Left kidney (tissue), 2 donors: ENCODE measurements around the gene PATJ. TPM values are rescaled to one million over a fixed set of nuclear protein-coding genes. Genes with fewer than 3 reads are reported as not detected.
"Not testable (repeated sequence)": the region's sequence is repeated elsewhere in the genome, so short reads cannot be mapped to it uniquely, and the experiment has no call there.

Experiments used
- DNase-seq: peaks from one replicate; pipeline ENCODE4 v3.0.0-alpha.2; 2013
- polyA plus RNA-seq: library from polyadenylated mRNA; unstranded; fragments of 120-200 nt; gene quantifications from one replicate; pipeline ENCODE4 v1.2.1, GENCODE V29; 2013; ENCODE audit not compliant: insufficient read length

The PATJ gene
- polyA plus RNA-seq, 1 donor: 65.6 TPM

GRCh38 chr1:62178372-62178771 lies 436.1 kb downstream of the PATJ start:
- no peak for DNase-seq

- DNase-seq: not testable (repeated sequence)
These were observed 437.8 kb downstream of the PATJ start for GRCh38 chr1:62180054-62180453.

GRCh38 chr1:62180639-62181038 lies 438.4 kb downstream of the PATJ start:
- no peak for DNase-seq

- no peak for DNase-seq
These were observed 439.3 kb downstream of the PATJ start for GRCh38 chr1:62181532-62181931.

- not testable (repeated sequence) for DNase-seq
These were observed 439.9 kb downstream of the PATJ start for GRCh38 chr1:62182157-62182556.

GRCh38 chr1:62183164-62184020 lies 441.1 kb downstream of the PATJ start:
- DNase-seq: not testable (repeated sequence)

GRCh38 chr1:62184336-62184735 lies 442.1 kb downstream of the PATJ start:
- no peak for DNase-seq

GRCh38 chr1:62185233-62185632 lies 443.0 kb downstream of the PATJ start:
- DNase-seq: not testable (repeated sequence)

GRCh38 chr1:62185677-62186076 lies 443.4 kb downstream of the PATJ start:
- DNase-seq: no peak

- DNase-seq: no peak
These were observed 445.3 kb downstream of the PATJ start for GRCh38 chr1:62187548-62187947.

GRCh38 chr1:62188111-62188510 lies 445.8 kb downstream of the PATJ start:
- DNase-seq: no peak

- DNase-seq: peak; percentile 43
These were observed 452.6 kb downstream of the PATJ start, which contains the start of gene L1TD1 for GRCh38 chr1:62194651-62195544. Gene L1TD1 (plus strand): TSS chr1:62194849. CDS start chr1:62206629, 11,780 bp downstream.

- DNase-seq: no peak
These were observed 453.9 kb downstream of the PATJ start for GRCh38 chr1:62196086-62196690.

- no peak for DNase-seq
These were observed 455.9 kb downstream of the PATJ start for GRCh38 chr1:62198069-62198780.

- no peak for DNase-seq
These were observed 456.5 kb downstream of the PATJ start for GRCh38 chr1:62198781-62199125.

GRCh38 chr1:62207187-62207586 lies 464.9 kb downstream of the PATJ start:
- no peak for DNase-seq

- DNase-seq: no peak
These were observed 465.8 kb downstream of the PATJ start for GRCh38 chr1:62208087-62208486.

GRCh38 chr1:62208970-62209369 lies 466.7 kb downstream of the PATJ start:
- no peak for DNase-seq

GRCh38 chr1:62209931-62210595 lies 467.8 kb downstream of the PATJ start:
- no peak for DNase-seq

- DNase-seq: no peak
These were observed 468.7 kb downstream of the PATJ start for GRCh38 chr1:62210960-62211359.

GRCh38 chr1:62212411-62212810 lies 470.1 kb downstream of the PATJ start:
- no peak for DNase-seq
